Measurements from ENCODE around the gene OTOP3.

DNA sequence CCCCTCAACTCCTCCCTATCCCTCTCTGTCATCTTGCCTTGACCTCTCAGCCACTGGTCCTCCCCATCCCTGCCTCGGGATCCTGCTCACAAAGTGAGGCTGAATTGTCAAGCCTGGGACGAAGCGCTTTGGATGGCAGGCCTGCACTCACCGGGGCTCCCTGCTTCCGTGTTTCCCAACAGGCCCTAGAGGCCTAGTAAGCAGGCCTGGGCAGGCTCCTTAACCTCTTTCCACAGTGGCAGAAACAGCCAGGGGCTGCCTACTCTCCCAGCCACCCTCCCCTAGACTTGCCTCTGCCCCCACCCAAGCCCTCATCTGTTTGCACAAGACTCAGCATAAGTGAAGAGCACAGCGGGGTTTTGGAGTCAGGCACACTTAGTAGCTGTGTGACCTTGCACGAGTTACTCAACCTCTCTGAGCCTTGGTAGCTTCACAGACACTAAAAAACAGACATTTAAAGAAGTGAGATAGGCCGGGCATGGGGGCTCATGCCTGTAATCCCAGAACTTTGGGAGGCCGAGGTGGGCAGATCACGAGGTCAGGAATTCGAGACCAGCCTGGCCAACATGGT, 37.2 kb upstream of the OTOP3 start:
- TF ChIP-seq, protein P1, sequence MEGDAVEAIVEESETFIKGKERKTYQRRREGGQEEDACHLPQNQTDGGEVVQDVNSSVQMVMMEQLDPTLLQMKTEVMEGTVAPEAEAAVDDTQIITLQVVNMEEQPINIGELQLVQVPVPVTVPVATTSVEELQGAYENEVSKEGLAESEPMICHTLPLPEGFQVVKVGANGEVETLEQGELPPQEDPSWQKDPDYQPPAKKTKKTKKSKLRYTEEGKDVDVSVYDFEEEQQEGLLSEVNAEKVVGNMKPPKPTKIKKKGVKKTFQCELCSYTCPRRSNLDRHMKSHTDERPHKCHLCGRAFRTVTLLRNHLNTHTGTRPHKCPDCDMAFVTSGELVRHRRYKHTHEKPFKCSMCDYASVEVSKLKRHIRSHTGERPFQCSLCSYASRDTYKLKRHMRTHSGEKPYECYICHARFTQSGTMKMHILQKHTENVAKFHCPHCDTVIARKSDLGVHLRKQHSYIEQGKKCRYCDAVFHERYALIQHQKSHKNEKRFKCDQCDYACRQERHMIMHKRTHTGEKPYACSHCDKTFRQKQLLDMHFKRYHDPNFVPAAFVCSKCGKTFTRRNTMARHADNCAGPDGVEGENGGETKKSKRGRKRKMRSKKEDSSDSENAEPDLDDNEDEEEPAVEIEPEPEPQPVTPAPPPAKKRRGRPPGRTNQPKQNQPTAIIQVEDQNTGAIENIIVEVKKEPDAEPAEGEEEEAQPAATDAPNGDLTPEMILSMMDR (IDR thresholded peaks at IDR 0.05; ENCODE audit: low read depth, low read length): no peak
- no peak for TF ChIP-seq EZH2phosphoT487 (IDR thresholded peaks at IDR 0.05; ENCODE audit: low read depth)

Measured in OCI-LY3 (cell line).